GM12878 (cell line): Measurements from ENCODE around the gene TAS2R46.

ENCODE experiments used
- CTCF ChIP-seq, 3 experiments: IDR thresholded peaks in 2 of 3; conservative IDR thresholded peaks in 1 of 3; 2 replicates each; pipeline ENCODE4 v1.5.1; 2011; ENCODE audit warnings: low read depth in 3 of 3, low read length in 3 of 3, mild to moderate bottlenecking in 3 of 3, control low read depth in 2 of 3, moderate library complexity in 2 of 3, inconsistent platforms in 1 of 3, mixed read lengths in 1 of 3; ENCODE audit not compliant: control insufficient read depth in 2 of 3, insufficient read depth in 1 of 3; ENCODE audit errors: extremely low read depth in 1 of 3
- FOXM1 ChIP-seq: IDR thresholded peaks from 2 replicates; pipeline ENCODE4 v1.6.1; 2012; ENCODE audit warnings: low read depth, mild to moderate bottlenecking, inconsistent platforms, low read length, moderate library complexity
- GABPA ChIP-seq: IDR thresholded peaks from 2 replicates; pipeline ENCODE4 v1.6.1; 2014; ENCODE audit warnings: antibody characterized with exemption, low read depth, mild to moderate bottlenecking, inconsistent platforms
- RCOR1 ChIP-seq: conservative IDR thresholded peaks from 2 replicates; pipeline ENCODE4 v1.6.1; 2012; ENCODE audit warnings: low read depth, low read length, improper control_type of control experiment

DNA sequence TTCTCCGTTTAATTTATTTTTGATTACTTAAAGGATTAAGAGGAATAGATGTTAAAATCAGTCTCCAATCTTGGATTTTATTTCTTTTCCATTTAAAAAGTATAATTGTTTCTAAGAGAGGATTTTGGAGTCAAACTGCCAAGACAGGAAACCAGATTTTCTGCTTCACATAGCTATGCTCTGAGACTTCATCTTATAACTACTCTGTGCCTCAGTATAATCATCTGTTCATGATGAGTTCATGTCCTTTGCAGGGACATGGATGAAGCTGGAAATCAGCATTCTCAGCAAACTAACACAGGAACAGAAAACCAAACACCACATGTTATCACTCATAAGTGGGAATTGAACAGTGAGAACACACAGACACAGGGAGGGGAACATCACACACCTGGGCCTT, 21.9 kb downstream of the TAS2R46 start:
- TF ChIP-seq RCOR1 (no peak), GABPA (no peak), CTCF (IDR thresholded peaks at IDR 0.05 in 2 of 3, conservative IDR thresholded peaks at IDR 0.05 in 1 of 3; ENCODE audit: control insufficient read depth in 2 of 3, extremely low read depth in 1 of 3, insufficient read depth in 1 of 3, low read depth in 3 of 3, low read length in 3 of 3) (no peak), FOXM1 (no peak)
